GM12878 (cell line): ENCODE measurements around the gene ITSN2. TPM values are rescaled to one million over a fixed set of nuclear protein-coding genes. Genes with fewer than 3 reads are reported as not detected.

ENCODE experiments used
- ATF7 ChIP-seq: fragments of 450-650 bp; IDR thresholded peaks from 2 replicates; pipeline ENCODE4 v1.6.1; 2016; ENCODE audit warnings: low read depth, mild to moderate bottlenecking
- BCL11A ChIP-seq: IDR thresholded peaks from 2 replicates; pipeline ENCODE4 v1.6.1; 2011; ENCODE audit warnings: low read depth, low read length
- BMI1 ChIP-seq: fragments of 450-650 bp; IDR thresholded peaks from 2 replicates; pipeline ENCODE4 v1.6.1; 2016; ENCODE audit warnings: mild to moderate bottlenecking, moderate library complexity, borderline replicate concordance
- NBN ChIP-seq: fragments of 450-650 bp; IDR thresholded peaks from 2 replicates; pipeline ENCODE4 v1.6.1; 2016
- NR2F1 ChIP-seq: fragments of 450-650 bp; conservative IDR thresholded peaks from 2 replicates; pipeline ENCODE4 v1.6.1; 2017; ENCODE audit warnings: mild to moderate bottlenecking
- POLR2A ChIP-seq: IDR thresholded peaks from 2 replicates; pipeline ENCODE4 v1.6.1; 2011; ENCODE audit warnings: low read depth, mild to moderate bottlenecking, low read length
- SKIL ChIP-seq: fragments of 450-650 bp; IDR thresholded peaks from 2 replicates; pipeline ENCODE4 v1.6.1; 2017; ENCODE audit warnings: mild to moderate bottlenecking, low read depth, inconsistent platforms; ENCODE audit not compliant: poor library complexity, severe bottlenecking
- SREBF2 ChIP-seq: IDR thresholded peaks from 2 replicates; pipeline ENCODE4 v1.6.1; 2012; ENCODE audit warnings: mild to moderate bottlenecking, low read length
- TBL1XR1 ChIP-seq: IDR thresholded peaks from 2 replicates; pipeline ENCODE4 v1.6.1; 2012; ENCODE audit warnings: low read depth, low read length, improper control_type of control experiment
- ZBTB4 ChIP-seq: fragments of 450-650 bp; formaldehyde crosslinking; IDR thresholded peaks from 2 replicates; pipeline ENCODE4 v1.4.0; 2022; ENCODE audit warnings: mild to moderate bottlenecking, moderate library complexity
- polyA plus RNA-seq, 11 experiments: library from polyadenylated mRNA; depleted of rRNA in 4 of 11; unstranded in 6 of 11; stranded (reverse) in 5 of 11; fragments of >200 nt; fragmentation: Nextera tagmentation in 4 of 11; fragmentation: Illumina TruSeq in 1 of 11; extraction: Ambion mirVana in 4 of 11; extraction: Trizol in 1 of 11; gene quantifications; 1 replicate in 1 of 11; 2 replicates in 10 of 11; pipeline versions ENCODE4 v1.2.1 to v1.2.3, GENCODE V29; 2011 to 2016; ENCODE audit warnings: inconsistent platforms in 2 of 11, missing spikeins in 2 of 11, low read depth in 1 of 11
- total RNA-seq, 4 experiments: library from RNA; depleted of rRNA in 3 of 4; stranded (reverse); fragments of >200 nt in 3 of 4; fragmentation: Illumina TruSeq in 1 of 4; extraction: Trizol in 1 of 4; gene quantifications; 2 replicates each; pipeline versions ENCODE4 v1.2.1 to v1.2.3, GENCODE V29; 2013 to 2021

ITSN2 gene
- total and polyA plus RNA-seq, 10 of the 15 experiments (the other 5 are each of a cell fraction or from before 2014, with no cell fraction given): 20.5 to 80.0 (median 54.7) TPM

- no peak for TF ChIP-seq SREBF2
- no peak for TF ChIP-seq SKIL
- no peak for TF ChIP-seq NR2F1
- no peak for TF ChIP-seq NBN
- no peak for TF ChIP-seq POLR2A
- TF ChIP-seq ATF7: no peak
- TF ChIP-seq BMI1: no peak
- TF ChIP-seq TBL1XR1: no peak
- TF ChIP-seq BCL11A: no peak
- no peak for TF ChIP-seq ZBTB4
These were observed 15.2 kb upstream of the ITSN2 start (continued) for GRCh38 chr2:24375349-24376087.
